MM.1S (cell line): ENCODE results near the gene SORCS2.

ENCODE experiments used
- DNase-seq: peaks from one replicate; pipeline ENCODE4 v3.0.0-alpha.2; 2015
- H2AFZ ChIP-seq: fragments of 300-600 bp; sonication (generic); 2 replicates; pipeline ENCODE4 v1.6.0; 2016; ENCODE audit warnings: antibody characterized with exemption, low read length
- H3F3A ChIP-seq: fragments of 300-600 bp; sonication (generic); 2 replicates; pipeline ENCODE4 v1.6.1; 2016; ENCODE audit warnings: mild to moderate bottlenecking, antibody characterized with exemption, low read length, moderate library complexity, mixed read lengths; ENCODE audit not compliant: insufficient read depth
- H3K27ac ChIP-seq: fragments of 300-600 bp; sonication (generic); 2 replicates; pipeline ENCODE4 v1.5.1; 2016; ENCODE audit warnings: mild to moderate bottlenecking, low read length
- H3K27me3 ChIP-seq: fragments of 300-600 bp; sonication (generic); replicated peaks from 2 replicates; pipeline ENCODE4 v1.6.0; 2016; ENCODE audit warnings: low read length; ENCODE audit not compliant: insufficient read depth
- H3K36me3 ChIP-seq: fragments of 300-600 bp; sonication (generic); replicated peaks from 2 replicates; pipeline ENCODE4 v1.6.1; 2016; ENCODE audit warnings: mild to moderate bottlenecking, low read length, mixed read lengths; ENCODE audit not compliant: insufficient read depth
- H3K4me1 ChIP-seq: fragments of 300-600 bp; sonication (generic); 2 replicates; pipeline ENCODE4 v1.6.1; 2016; ENCODE audit warnings: low read length, mixed read lengths
- H3K4me2 ChIP-seq: fragments of 300-600 bp; sonication (generic); 2 replicates; pipeline ENCODE4 v1.6.0; 2016; ENCODE audit warnings: low read depth, low read length
- H3K4me3 ChIP-seq: fragments of 300-600 bp; sonication (generic); 2 replicates; pipeline ENCODE4 v1.5.1; 2016; ENCODE audit warnings: low read length, mixed read lengths
- H3K79me2 ChIP-seq: fragments of 300-600 bp; sonication (generic); 2 replicates; pipeline ENCODE4 v1.6.1; 2016; ENCODE audit warnings: mixed run types, low read length, mixed read lengths
- H3K9ac ChIP-seq: fragments of 300-600 bp; sonication (generic); 2 replicates; pipeline ENCODE4 v1.6.1; 2016; ENCODE audit warnings: low read length, mixed read lengths
- H3K9me2 ChIP-seq: fragments of 300-600 bp; sonication (generic); replicated peaks from 2 replicates; pipeline ENCODE4 v1.6.1; 2016; ENCODE audit warnings: mild to moderate bottlenecking, low read length, mixed read lengths; ENCODE audit not compliant: insufficient read depth
- H3K9me3 ChIP-seq: fragments of 300-600 bp; sonication (generic); replicated peaks from 2 replicates; pipeline ENCODE4 v1.6.1; 2016; ENCODE audit warnings: mild to moderate bottlenecking, low read length, mixed read lengths; ENCODE audit not compliant: insufficient read depth
- H4K20me1 ChIP-seq: fragments of 300-600 bp; sonication (generic); 2 replicates; pipeline ENCODE4 v1.6.1; 2016; ENCODE audit warnings: mild to moderate bottlenecking, low read length, moderate library complexity, mixed read lengths; ENCODE audit not compliant: insufficient read depth
- EZH2 ChIP-seq: fragments of 300-600 bp; sonication (generic); optimal IDR thresholded peaks from 2 replicates; pipeline ENCODE3; 2017; ENCODE audit warnings: low read depth, mild to moderate bottlenecking, antibody characterized with exemption, low read length, mixed read lengths
- EZH2phosphoT487 ChIP-seq: fragments of 300-600 bp; sonication (generic); IDR thresholded peaks from 2 replicates; pipeline ENCODE4 v1.6.1; 2018; ENCODE audit warnings: antibody characterized with exemption, low read length
- TF ChIP-seq, protein P1 (sequence below): fragments of 300-600 bp; sonication (generic); IDR thresholded peaks from 2 replicates; pipeline ENCODE4 v1.5.1; 2016; ENCODE audit warnings: antibody characterized with exemption, low read length, mixed read lengths

The SORCS2 gene

DNA sequence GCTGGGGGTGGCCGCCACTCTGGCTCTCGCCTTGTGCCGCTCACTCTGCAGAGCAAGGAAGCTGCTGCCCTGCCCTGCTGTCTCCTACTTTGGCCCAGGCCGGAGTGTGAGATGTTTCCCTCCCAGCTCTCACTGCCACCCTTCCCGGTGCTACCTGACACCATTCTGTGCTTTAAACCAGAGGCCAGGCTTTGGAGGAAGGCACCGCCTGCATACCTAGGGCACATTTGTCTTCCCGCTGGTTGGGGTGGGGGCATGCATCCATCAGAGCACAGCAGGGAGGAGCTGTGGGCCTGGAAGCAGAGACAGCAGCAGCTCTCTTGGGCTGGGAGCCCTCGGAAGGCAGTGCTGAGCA is 339.3 kb downstream of the SORCS2 start:
- no peak for DNase-seq

DNA sequence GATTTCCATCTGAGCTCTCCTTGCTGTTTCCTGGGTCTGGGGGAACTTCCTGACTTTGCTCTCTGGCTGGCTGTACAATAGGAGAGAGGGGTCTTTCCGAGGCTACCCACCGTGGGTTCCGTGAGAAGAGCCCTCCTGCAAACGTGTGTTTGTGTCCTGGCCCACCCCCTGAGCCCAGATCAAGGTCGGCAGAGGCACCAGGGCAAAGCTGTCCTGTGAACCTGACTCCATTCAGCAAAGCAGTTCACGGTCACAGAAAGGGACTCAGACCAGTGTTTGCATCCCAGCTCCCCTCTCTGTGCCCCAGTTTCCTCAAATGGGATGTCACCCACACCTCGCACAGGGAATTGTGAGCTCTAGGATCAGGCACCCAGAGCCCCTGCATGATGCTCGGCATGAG is 339.7 kb downstream of the SORCS2 start:
- H3K27ac ChIP-seq: no peak overlapping the region
- H3F3A ChIP-seq: no peaks in the 10 kb centered on the region
- H3K9me3 ChIP-seq: no peaks in the 10 kb centered on the region
- TF ChIP-seq, protein P1, sequence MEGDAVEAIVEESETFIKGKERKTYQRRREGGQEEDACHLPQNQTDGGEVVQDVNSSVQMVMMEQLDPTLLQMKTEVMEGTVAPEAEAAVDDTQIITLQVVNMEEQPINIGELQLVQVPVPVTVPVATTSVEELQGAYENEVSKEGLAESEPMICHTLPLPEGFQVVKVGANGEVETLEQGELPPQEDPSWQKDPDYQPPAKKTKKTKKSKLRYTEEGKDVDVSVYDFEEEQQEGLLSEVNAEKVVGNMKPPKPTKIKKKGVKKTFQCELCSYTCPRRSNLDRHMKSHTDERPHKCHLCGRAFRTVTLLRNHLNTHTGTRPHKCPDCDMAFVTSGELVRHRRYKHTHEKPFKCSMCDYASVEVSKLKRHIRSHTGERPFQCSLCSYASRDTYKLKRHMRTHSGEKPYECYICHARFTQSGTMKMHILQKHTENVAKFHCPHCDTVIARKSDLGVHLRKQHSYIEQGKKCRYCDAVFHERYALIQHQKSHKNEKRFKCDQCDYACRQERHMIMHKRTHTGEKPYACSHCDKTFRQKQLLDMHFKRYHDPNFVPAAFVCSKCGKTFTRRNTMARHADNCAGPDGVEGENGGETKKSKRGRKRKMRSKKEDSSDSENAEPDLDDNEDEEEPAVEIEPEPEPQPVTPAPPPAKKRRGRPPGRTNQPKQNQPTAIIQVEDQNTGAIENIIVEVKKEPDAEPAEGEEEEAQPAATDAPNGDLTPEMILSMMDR: no peak
- DNase-seq: no peak
- H3K9me2 ChIP-seq: no peaks in the 10 kb centered on the region
- no peaks in the 10 kb centered on the region for H3K4me1 ChIP-seq
- H3K9ac ChIP-seq: no peak overlapping the region
- H3K36me3 ChIP-seq: no peaks in the 10 kb centered on the region
- no peaks in the 10 kb centered on the region for H3K79me2 ChIP-seq
- H2AFZ ChIP-seq: no peak overlapping the region
- no peaks in the 10 kb centered on the region for H4K20me1 ChIP-seq
- H3K27me3 ChIP-seq: peaks cover 80% of the 10 kb centered on the region
- H3K4me2 ChIP-seq: no peak overlapping the region
- H3K4me3 ChIP-seq: no peak overlapping the region

More for the DNA sequence above, 339.3 kb downstream of the SORCS2 start:
- no peaks in the 10 kb centered on the region for H3K79me2 ChIP-seq
- no peak overlapping the region for H3K9ac ChIP-seq
- H3F3A ChIP-seq: no peaks in the 10 kb centered on the region
- peaks cover 84% of the 10 kb centered on the region for H3K27me3 ChIP-seq
- no peaks in the 10 kb centered on the region for H3K36me3 ChIP-seq
- no peaks in the 10 kb centered on the region for H3K9me2 ChIP-seq
- no peak overlapping the region for H3K4me3 ChIP-seq
- TF ChIP-seq EZH2 (no peak), EZH2phosphoT487 (no peak)
- TF ChIP-seq, protein P1: no peak
- H3K4me2 ChIP-seq: no peak overlapping the region
- H3K27ac ChIP-seq: no peak overlapping the region
- H2AFZ ChIP-seq: no peak overlapping the region
- no peaks in the 10 kb centered on the region for H3K9me3 ChIP-seq
- H3K4me1 ChIP-seq: no peaks in the 10 kb centered on the region
- H4K20me1 ChIP-seq: no peaks in the 10 kb centered on the region

DNA sequence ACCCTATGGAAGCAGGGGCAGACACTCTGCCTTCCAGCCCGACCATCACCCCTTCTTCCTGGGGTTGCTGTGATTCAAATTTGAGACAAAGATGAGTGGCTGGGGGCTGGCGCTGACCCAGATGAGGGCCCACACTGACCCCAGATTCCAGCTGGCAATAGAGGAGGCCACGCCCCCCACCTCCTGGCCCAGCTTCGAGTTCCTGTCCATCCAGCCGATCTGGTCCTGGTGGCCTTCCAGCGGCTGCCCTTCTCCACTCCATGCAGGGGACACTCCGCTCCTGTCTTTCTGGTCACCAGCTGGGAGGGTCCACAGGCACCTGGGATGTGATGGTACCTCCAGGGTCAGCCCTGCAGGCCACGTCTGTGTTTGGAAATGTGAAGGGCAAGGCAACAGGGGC is 340.9 kb downstream of the SORCS2 start:
- Histone ChIP-seq H3K4me1 (no peaks in the 10 kb centered on the region), H3K36me3 (no peaks in the 10 kb centered on the region), H3K79me2 (no peaks in the 10 kb centered on the region), H3K27ac (no peak overlapping the region), H3K9me3 (no peaks in the 10 kb centered on the region), H3K9ac (no peak overlapping the region), H2AFZ (no peak overlapping the region), H4K20me1 (no peaks in the 10 kb centered on the region), H3K27me3 (peaks cover 77% of the 10 kb centered on the region), H3K4me3 (no peak overlapping the region), H3K9me2 (no peaks in the 10 kb centered on the region), H3F3A (no peaks in the 10 kb centered on the region), H3K4me2 (no peak overlapping the region)
- no peak for DNase-seq
- TF ChIP-seq EZH2 (no peak), EZH2phosphoT487 (no peak)
- TF ChIP-seq, protein P1: no peak

DNA sequence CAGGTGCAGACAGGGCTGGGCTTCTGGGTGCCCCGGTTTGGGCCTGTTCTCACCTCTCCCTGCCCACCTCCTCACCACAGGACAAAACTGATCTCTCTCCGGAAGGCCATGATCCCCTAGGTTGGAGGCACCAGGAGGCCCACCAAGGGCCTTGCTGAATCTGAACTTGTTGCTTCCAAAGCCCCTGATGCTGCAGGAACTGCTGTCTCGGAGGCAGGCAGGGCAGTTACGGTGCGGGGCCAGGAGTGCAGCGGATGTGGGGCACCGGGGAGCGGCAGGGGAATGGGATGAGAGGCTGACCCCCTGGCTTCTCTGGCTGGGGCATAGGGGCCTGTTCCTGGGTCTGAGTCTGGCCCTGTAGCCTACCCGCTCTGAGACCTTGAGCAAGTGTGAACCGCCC is 342.8 kb downstream of the SORCS2 start:
- H3K4me2 ChIP-seq: no peak overlapping the region
- H2AFZ ChIP-seq: no peak overlapping the region
- H3K9me2 ChIP-seq: no peaks in the 10 kb centered on the region
- H4K20me1 ChIP-seq: no peaks in the 10 kb centered on the region
- H3K27me3 ChIP-seq: peaks cover 63% of the 10 kb centered on the region
- no peaks in the 10 kb centered on the region for H3K9me3 ChIP-seq
- no peak overlapping the region for H3K9ac ChIP-seq
- H3K36me3 ChIP-seq: no peaks in the 10 kb centered on the region
- TF ChIP-seq EZH2 (no peak), EZH2phosphoT487 (no peak)
- TF ChIP-seq, protein P1: no peak
- no peak overlapping the region for H3K27ac ChIP-seq
- H3K79me2 ChIP-seq: no peaks in the 10 kb centered on the region
- no peaks in the 10 kb centered on the region for H3K4me1 ChIP-seq
- no peak for DNase-seq
- no peaks in the 10 kb centered on the region for H3F3A ChIP-seq
- no peak overlapping the region for H3K4me3 ChIP-seq
